ENCODE measurements around the gene CREB5.

Gene CREB5

GRCh38 chr7:28556025-28556424 lies 143.7 kb downstream of the CREB5 start (continued):
- TF ChIP-seq PPARA (CRISPR knock-in tag; IDR thresholded peaks at IDR 0.05; ENCODE audit: borderline replicate concordance) (no peak), GLIS3 (CRISPR knock-in tag; IDR thresholded peaks at IDR 0.05) (no peak), ZFP30 (CRISPR knock-in tag; IDR thresholded peaks at IDR 0.05) (no peak), ZNF565 (CRISPR knock-in tag; conservative IDR thresholded peaks at IDR 0.05; ENCODE audit: low read depth) (no peak), ARNTL (CRISPR knock-in tag; IDR thresholded peaks at IDR 0.05; ENCODE audit: borderline replicate concordance, low read depth) (no peak)
- TF ChIP-seq, protein P1, sequence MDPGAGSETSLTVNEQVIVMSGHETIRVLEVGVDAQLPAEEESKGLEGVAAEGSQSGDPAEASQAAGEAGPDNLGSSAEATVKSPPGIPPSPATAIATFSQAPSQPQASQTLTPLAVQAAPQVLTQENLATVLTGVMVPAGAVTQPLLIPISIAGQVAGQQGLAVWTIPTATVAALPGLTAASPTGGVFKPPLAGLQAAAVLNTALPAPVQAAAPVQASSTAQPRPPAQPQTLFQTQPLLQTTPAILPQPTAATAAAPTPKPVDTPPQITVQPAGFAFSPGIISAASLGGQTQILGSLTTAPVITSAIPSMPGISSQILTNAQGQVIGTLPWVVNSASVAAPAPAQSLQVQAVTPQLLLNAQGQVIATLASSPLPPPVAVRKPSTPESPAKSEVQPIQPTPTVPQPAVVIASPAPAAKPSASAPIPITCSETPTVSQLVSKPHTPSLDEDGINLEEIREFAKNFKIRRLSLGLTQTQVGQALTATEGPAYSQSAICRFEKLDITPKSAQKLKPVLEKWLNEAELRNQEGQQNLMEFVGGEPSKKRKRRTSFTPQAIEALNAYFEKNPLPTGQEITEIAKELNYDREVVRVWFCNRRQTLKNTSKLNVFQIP (CRISPR knock-in tag; IDR thresholded peaks at IDR 0.05; ENCODE audit: borderline replicate concordance, low read depth), result no peak

DNA sequence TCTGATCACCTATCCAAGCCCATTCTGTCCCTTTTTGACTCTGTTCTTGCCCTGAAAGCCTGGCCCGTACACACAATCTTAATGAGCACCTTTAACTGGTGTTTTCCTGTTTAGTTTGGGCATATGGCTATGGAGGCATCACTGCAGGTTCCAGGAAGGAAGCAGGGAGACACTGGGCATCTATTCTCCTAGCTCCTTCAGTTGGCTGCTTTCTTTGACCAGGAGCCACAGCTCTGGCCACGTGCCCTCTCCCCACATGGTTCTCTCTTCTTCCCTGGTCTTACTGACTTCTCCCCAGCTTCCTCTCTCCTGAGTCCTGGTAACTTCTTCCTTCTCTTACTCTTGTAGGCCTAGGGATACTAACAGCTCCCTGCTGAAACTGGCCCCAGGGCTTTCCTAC lies 144.4 kb downstream of the CREB5 start:
- no peak for ATAC-seq
- TF ChIP-seq, protein P2, sequence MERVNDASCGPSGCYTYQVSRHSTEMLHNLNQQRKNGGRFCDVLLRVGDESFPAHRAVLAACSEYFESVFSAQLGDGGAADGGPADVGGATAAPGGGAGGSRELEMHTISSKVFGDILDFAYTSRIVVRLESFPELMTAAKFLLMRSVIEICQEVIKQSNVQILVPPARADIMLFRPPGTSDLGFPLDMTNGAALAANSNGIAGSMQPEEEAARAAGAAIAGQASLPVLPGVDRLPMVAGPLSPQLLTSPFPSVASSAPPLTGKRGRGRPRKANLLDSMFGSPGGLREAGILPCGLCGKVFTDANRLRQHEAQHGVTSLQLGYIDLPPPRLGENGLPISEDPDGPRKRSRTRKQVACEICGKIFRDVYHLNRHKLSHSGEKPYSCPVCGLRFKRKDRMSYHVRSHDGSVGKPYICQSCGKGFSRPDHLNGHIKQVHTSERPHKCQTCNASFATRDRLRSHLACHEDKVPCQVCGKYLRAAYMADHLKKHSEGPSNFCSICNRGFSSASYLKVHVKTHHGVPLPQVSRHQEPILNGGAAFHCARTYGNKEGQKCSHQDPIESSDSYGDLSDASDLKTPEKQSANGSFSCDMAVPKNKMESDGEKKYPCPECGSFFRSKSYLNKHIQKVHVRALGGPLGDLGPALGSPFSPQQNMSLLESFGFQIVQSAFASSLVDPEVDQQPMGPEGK (CRISPR knock-in tag; IDR thresholded peaks at IDR 0.05; ENCODE audit: borderline replicate concordance), result no peak
- no peak for TF ChIP-seq GLIS3 (CRISPR knock-in tag; IDR thresholded peaks at IDR 0.05)
- TF ChIP-seq RARB (CRISPR knock-in tag; IDR thresholded peaks at IDR 0.05), result no peak
- no peak for TF ChIP-seq ZFP3 (CRISPR knock-in tag; IDR thresholded peaks at IDR 0.05)
- TF ChIP-seq ARNTL (CRISPR knock-in tag; IDR thresholded peaks at IDR 0.05; ENCODE audit: borderline replicate concordance, low read depth), result no peak
- TF ChIP-seq, protein P1 (CRISPR knock-in tag; IDR thresholded peaks at IDR 0.05; ENCODE audit: borderline replicate concordance, low read depth), result no peak
- no peak for TF ChIP-seq ESRRG (CRISPR knock-in tag; IDR thresholded peaks at IDR 0.05)
- no peak for TF ChIP-seq SNAI2 (CRISPR knock-in tag; IDR thresholded peaks at IDR 0.05)
- TF ChIP-seq ZFP30 (CRISPR knock-in tag; IDR thresholded peaks at IDR 0.05), result no peak
- TF ChIP-seq TCF4 (CRISPR knock-in tag; IDR thresholded peaks at IDR 0.05; ENCODE audit: borderline replicate concordance), result no peak
- TF ChIP-seq OSR1 (CRISPR knock-in tag; IDR thresholded peaks at IDR 0.05), result no peak
- no peak for TF ChIP-seq ZNF8 (CRISPR knock-in tag; IDR thresholded peaks at IDR 0.05)
- no peak for TF ChIP-seq ZC3H10 (CRISPR knock-in tag; IDR thresholded peaks at IDR 0.05)
- TF ChIP-seq PPARA (CRISPR knock-in tag; IDR thresholded peaks at IDR 0.05; ENCODE audit: borderline replicate concordance), result no peak
- TF ChIP-seq, protein P3, sequence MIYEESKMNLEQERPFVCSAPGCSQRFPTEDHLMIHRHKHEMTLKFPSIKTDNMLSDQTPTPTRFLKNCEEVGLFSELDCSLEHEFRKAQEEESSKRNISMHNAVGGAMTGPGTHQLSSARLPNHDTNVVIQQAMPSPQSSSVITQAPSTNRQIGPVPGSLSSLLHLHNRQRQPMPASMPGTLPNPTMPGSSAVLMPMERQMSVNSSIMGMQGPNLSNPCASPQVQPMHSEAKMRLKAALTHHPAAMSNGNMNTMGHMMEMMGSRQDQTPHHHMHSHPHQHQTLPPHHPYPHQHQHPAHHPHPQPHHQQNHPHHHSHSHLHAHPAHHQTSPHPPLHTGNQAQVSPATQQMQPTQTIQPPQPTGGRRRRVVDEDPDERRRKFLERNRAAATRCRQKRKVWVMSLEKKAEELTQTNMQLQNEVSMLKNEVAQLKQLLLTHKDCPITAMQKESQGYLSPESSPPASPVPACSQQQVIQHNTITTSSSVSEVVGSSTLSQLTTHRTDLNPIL (CRISPR knock-in tag; IDR thresholded peaks at IDR 0.05; ENCODE audit: low read depth), result no peak
- no peak for TF ChIP-seq CSDC2 (CRISPR knock-in tag; IDR thresholded peaks at IDR 0.05)
- TF ChIP-seq ZNF70 (CRISPR knock-in tag; IDR thresholded peaks at IDR 0.05), result no peak
- no peak for TF ChIP-seq TOX (CRISPR knock-in tag; IDR thresholded peaks at IDR 0.05; ENCODE audit: borderline replicate concordance)
- TF ChIP-seq ISL1 (CRISPR knock-in tag; IDR thresholded peaks at IDR 0.05), result no peak

DNA sequence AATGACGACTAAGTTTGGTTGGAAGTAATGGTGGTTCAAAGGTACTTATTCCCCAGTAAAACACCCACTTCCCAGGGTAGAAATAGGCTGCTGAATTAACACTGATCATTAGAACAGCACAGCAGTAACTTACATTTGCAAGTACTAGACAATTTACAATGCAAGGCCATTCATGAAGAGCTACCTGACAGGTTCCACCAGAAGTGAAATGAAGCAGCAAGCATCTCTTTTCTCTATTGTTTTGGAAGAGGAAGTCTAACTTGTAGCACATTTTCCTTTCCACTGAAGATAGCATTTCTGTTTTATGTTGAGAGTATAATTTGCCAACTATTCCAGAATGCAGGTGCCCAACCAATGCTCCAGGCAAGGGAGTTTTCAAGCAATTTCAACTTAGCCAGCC lies 145.9 kb downstream of the CREB5 start:
- no peak for TF ChIP-seq ESRRG (CRISPR knock-in tag; IDR thresholded peaks at IDR 0.05)
- no peak for TF ChIP-seq RARB (CRISPR knock-in tag; IDR thresholded peaks at IDR 0.05)
- TF ChIP-seq ISL1 (CRISPR knock-in tag; IDR thresholded peaks at IDR 0.05), result no peak
- no peak for TF ChIP-seq ZNF8 (CRISPR knock-in tag; IDR thresholded peaks at IDR 0.05)
- TF ChIP-seq, protein P4, sequence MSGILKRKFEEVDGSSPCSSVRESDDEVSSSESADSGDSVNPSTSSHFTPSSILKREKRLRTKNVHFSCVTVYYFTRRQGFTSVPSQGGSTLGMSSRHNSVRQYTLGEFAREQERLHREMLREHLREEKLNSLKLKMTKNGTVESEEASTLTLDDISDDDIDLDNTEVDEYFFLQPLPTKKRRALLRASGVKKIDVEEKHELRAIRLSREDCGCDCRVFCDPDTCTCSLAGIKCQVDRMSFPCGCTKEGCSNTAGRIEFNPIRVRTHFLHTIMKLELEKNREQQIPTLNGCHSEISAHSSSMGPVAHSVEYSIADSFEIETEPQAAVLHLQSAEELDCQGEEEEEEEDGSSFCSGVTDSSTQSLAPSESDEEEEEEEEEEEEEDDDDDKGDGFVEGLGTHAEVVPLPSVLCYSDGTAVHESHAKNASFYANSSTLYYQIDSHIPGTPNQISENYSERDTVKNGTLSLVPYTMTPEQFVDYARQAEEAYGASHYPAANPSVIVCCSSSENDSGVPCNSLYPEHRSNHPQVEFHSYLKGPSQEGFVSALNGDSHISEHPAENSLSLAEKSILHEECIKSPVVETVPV (CRISPR knock-in tag; IDR thresholded peaks at IDR 0.05), result no peak
- no peak for ATAC-seq

- TF ChIP-seq, protein P4 (CRISPR knock-in tag; IDR thresholded peaks at IDR 0.05), result no peak
- no peak for ATAC-seq
Observed at GRCh38 chr7:28560767-28561166, 148.4 kb downstream of the CREB5 start.

Measured in SK-N-SH treated with all-trans-retinoic acid at 6 μM for 48 hours (cell line).